H1 (cell line): Measurements from ENCODE around the gene ZFP36L1. TPM values are rescaled to one million over a fixed set of nuclear protein-coding genes. Genes with fewer than 3 reads are reported as not detected.

Experiments
- CTCF ChIA-PET: fragments of 300-600 bp; sonication (Branson Sonifier 250); formaldehyde crosslinking; loops from one replicate; lab custom pipeline; 2021; ENCODE audit not compliant: partially characterized antibody; lab: Charles Lee
- POLR2A ChIA-PET: fragments of 300-600 bp; sonication (Branson Sonifier 250); formaldehyde crosslinking; loops from one replicate; lab custom pipeline; 2021; ENCODE audit warnings: inconsistent platforms; ENCODE audit not compliant: partially characterized antibody; lab: Charles Lee
- DNase-seq, 2 experiments: peaks; one replicate each; pipeline versions ENCODE4 v3.0.0 to v3.0.0-alpha.2; 2010 to 2022; ENCODE audit warnings: low spot score in 2 of 2, low read depth in 1 of 2, mixed read lengths in 1 of 2
- FAIRE-seq: peaks from 2 replicates; lab custom pipeline; 2011; peaks lifted over from hg19 to GRCh38; lab: Jason Lieb, UNC
- H2AFZ ChIP-seq: 2 replicates; pipeline ENCODE4 v1.8.1; 2012; ENCODE audit warnings: low read length, inconsistent platforms
- H2AK5ac ChIP-seq: 2 replicates; pipeline ENCODE4 v1.6.1; 2013; ENCODE audit warnings: low read depth, low read length
- H2BK120ac ChIP-seq: replicated peaks from 2 replicates; pipeline ENCODE3; 2013; ENCODE audit warnings: low read depth, low read length, inconsistent platforms
- H2BK12ac ChIP-seq: 2 replicates; pipeline ENCODE4 v1.6.1; 2013; ENCODE audit warnings: low read depth, low read length
- H2BK15ac ChIP-seq: 2 replicates; pipeline ENCODE4 v1.6.1; 2013; ENCODE audit warnings: low read length
- H2BK20ac ChIP-seq: 2 replicates; pipeline ENCODE4 v1.6.1; 2013; ENCODE audit warnings: low read length
- H2BK5ac ChIP-seq: 2 replicates; pipeline ENCODE4 v1.6.1; 2013; ENCODE audit warnings: low read depth, low read length
- H3K14ac ChIP-seq: 2 replicates; pipeline ENCODE4 v1.6.1; 2013; ENCODE audit warnings: inconsistent platforms; ENCODE audit not compliant: insufficient read length
- H3K18ac ChIP-seq: 2 replicates; pipeline ENCODE4 v1.6.1; 2013; ENCODE audit warnings: low read length; ENCODE audit errors: extremely low read depth
- H3K23ac ChIP-seq: 2 replicates; pipeline ENCODE4 v1.6.1; 2013; ENCODE audit warnings: inconsistent platforms; ENCODE audit not compliant: insufficient read length
- H3K23me2 ChIP-seq: 2 replicates; pipeline ENCODE4 v1.6.1; 2013; ENCODE audit warnings: low read depth, low read length
- H3K27ac ChIP-seq: 2 replicates; pipeline ENCODE4 v1.6.1; 2011; ENCODE audit warnings: low read depth, low read length, inconsistent platforms
- H3K27me3 ChIP-seq, 4 experiments: replicated peaks in 1 of 4; 1 replicate in 1 of 4; 2 replicates in 3 of 4; pipeline versions ENCODE4 v1.6.1 to v1.8.1; 2011 to 2013; ENCODE audit warnings: low read length in 3 of 4, mild to moderate bottlenecking in 3 of 4, inconsistent platforms in 2 of 4, mixed read lengths in 2 of 4, moderate library complexity in 1 of 4; ENCODE audit not compliant: control insufficient read depth in 3 of 4, insufficient read depth in 3 of 4; ENCODE audit errors: extremely low read depth in 1 of 4
- H3K36me3 ChIP-seq, 4 experiments: 2 replicates each; pipeline versions ENCODE4 v1.6.1 to v1.8.1; 2011 to 2013; ENCODE audit warnings: mild to moderate bottlenecking in 4 of 4, low read length in 3 of 4, moderate library complexity in 2 of 4, control low read depth in 1 of 4, inconsistent platforms in 1 of 4; ENCODE audit not compliant: insufficient read depth in 4 of 4, control insufficient read depth in 2 of 4
- H3K4ac ChIP-seq: replicated peaks from 2 replicates; pipeline ENCODE3; 2013; ENCODE audit warnings: low read length, low read depth, mixed read lengths, inconsistent platforms; ENCODE audit not compliant: insufficient read length
- H3K4me1 ChIP-seq, 4 experiments: replicated peaks in 1 of 4; 1 replicate in 1 of 4; 2 replicates in 3 of 4; pipeline versions ENCODE4 v1.6.1 to v1.8.1; 2011 to 2013; ENCODE audit warnings: low read length in 3 of 4, inconsistent platforms in 2 of 4, mixed read lengths in 1 of 4; ENCODE audit not compliant: insufficient read depth in 4 of 4, control insufficient read depth in 3 of 4
- H3K4me2 ChIP-seq, 2 experiments: 2 replicates each; pipeline versions ENCODE4 v1.6.1 to v1.8.1; 2011 to 2013; ENCODE audit warnings: low read depth in 2 of 2, low read length in 2 of 2, control low read depth in 1 of 2, inconsistent platforms in 1 of 2, mild to moderate bottlenecking in 1 of 2; ENCODE audit not compliant: insufficient read depth in 1 of 2
- H3K4me3 ChIP-seq, 4 experiments: fragments of 200-600, 300-600 bp in 1 of 4; sonication (generic), shearing (Covaris generic), sonication (Bioruptor Twin) in 1 of 4; 2 replicates each; pipeline versions ENCODE4 v1.5.1 to v1.8.1; 2011 to 2016; ENCODE audit warnings: low read length in 4 of 4, low read depth in 3 of 4, control low read depth in 2 of 4, inconsistent platforms in 2 of 4, mild to moderate bottlenecking in 2 of 4, mixed read lengths in 1 of 4, moderate library complexity in 1 of 4; ENCODE audit not compliant: insufficient read depth in 2 of 4; ENCODE audit errors: extremely low read depth in 1 of 4
- H3K56ac ChIP-seq: replicated peaks from 2 replicates; pipeline ENCODE3; 2013; ENCODE audit warnings: low read depth, mild to moderate bottlenecking, mixed read lengths, low read length, inconsistent platforms; ENCODE audit not compliant: insufficient read length
- H3K79me1 ChIP-seq: 2 replicates; pipeline ENCODE4 v1.6.1; 2013; ENCODE audit warnings: low read depth, low read length, control low read depth
- H3K79me2 ChIP-seq, 2 experiments: 2 replicates each; pipeline versions ENCODE4 v1.6.1 to v1.8.1; 2012 to 2013; ENCODE audit warnings: low read length in 2 of 2, mild to moderate bottlenecking in 2 of 2, inconsistent platforms in 1 of 2; ENCODE audit not compliant: insufficient read depth in 2 of 2, control insufficient read depth in 1 of 2
- H3K9ac ChIP-seq, 4 experiments: replicated peaks in 1 of 4; 1 replicate in 1 of 4; 2 replicates in 3 of 4; pipeline versions ENCODE4 v1.6.1 to v1.8.1; 2011 to 2013; ENCODE audit warnings: low read depth in 3 of 4, low read length in 3 of 4, control low read depth in 2 of 4, mild to moderate bottlenecking in 2 of 4, moderate library complexity in 2 of 4, inconsistent platforms in 1 of 4; ENCODE audit errors: extremely low read depth in 1 of 4
- H3K9me3 ChIP-seq, 2 experiments: 2 replicates each; pipeline versions ENCODE4 v1.6.1 to v1.8.1; 2012 to 2013; ENCODE audit warnings: mild to moderate bottlenecking in 2 of 2, moderate library complexity in 2 of 2, control low read depth in 1 of 2, inconsistent platforms in 1 of 2, low read depth in 1 of 2, low read length in 1 of 2, mixed read lengths in 1 of 2; ENCODE audit not compliant: insufficient read depth in 2 of 2
- H4K20me1 ChIP-seq, 2 experiments: replicated peaks in 1 of 2; 2 replicates each; pipeline versions ENCODE3 to v1.8.1; 2011 to 2013; ENCODE audit warnings: inconsistent platforms in 2 of 2, low read length in 2 of 2, mild to moderate bottlenecking in 1 of 2; ENCODE audit not compliant: insufficient read depth in 2 of 2, control insufficient read depth in 1 of 2
- H4K5ac ChIP-seq: 2 replicates; pipeline ENCODE4 v1.6.1; 2013; ENCODE audit warnings: low read length, low read depth, mixed read lengths, inconsistent platforms; ENCODE audit not compliant: insufficient read length
- H4K8ac ChIP-seq: 2 replicates; pipeline ENCODE4 v1.8.0; 2013; ENCODE audit warnings: mild to moderate bottlenecking, moderate library complexity, low read length, inconsistent platforms; ENCODE audit not compliant: insufficient read depth; ENCODE audit errors: extremely low read depth
- H4K91ac ChIP-seq: replicated peaks from 2 replicates; pipeline ENCODE3; 2013; ENCODE audit warnings: low read length, mixed read lengths, inconsistent platforms; ENCODE audit not compliant: insufficient read length
- HDAC6 ChIP-seq: IDR thresholded peaks from one replicate; pipeline ENCODE4 v1.7.1; 2012; ENCODE audit warnings: low read depth, mild to moderate bottlenecking, inconsistent platforms, low read length, moderate library complexity
- TAF7 ChIP-seq: optimal IDR thresholded peaks from 2 replicates; pipeline ENCODE3; 2011; ENCODE audit warnings: low read depth, mild to moderate bottlenecking, inconsistent platforms, low read length, moderate library complexity, borderline replicate concordance
- TBP ChIP-seq: IDR thresholded peaks from 2 replicates; pipeline ENCODE4 v1.6.1; 2011; ENCODE audit warnings: low read depth, low read length, improper control_type of control experiment
- WGBS, 2 experiments: shearing (Covaris generic) in 1 of 2; methylation state at CpG; one replicate each; pipeline versions ENCODE4 v1.1.6 to v1.1.7; 2013 to 2015; ENCODE audit warnings: low lambda C conversion rate in 2 of 2, mixed read lengths in 2 of 2, inconsistent platforms in 1 of 2, low coverage in 1 of 2, missing lambda C conversion rate in 1 of 2; ENCODE audit not compliant: insufficient replicate concordance in 2 of 2, insufficient coverage in 1 of 2, insufficient read length in 1 of 2; ENCODE audit errors: extremely low coverage in 1 of 2, missing lambda C conversion rate in 1 of 2; 5-methylcytosine and 5-hydroxymethylcytosine counted together
- polyA plus RNA-seq, 7 experiments: library from polyadenylated mRNA; depleted of rRNA in 3 of 7; stranded (reverse) in 5 of 7; unstranded in 2 of 7; fragments of >200 nt in 5 of 7; fragments of 200-250 nt in 2 of 7; gene quantifications; 1 replicate in 5 of 7; 2 replicates in 1 of 7; 4 replicates in 1 of 7; pipeline versions ENCODE4 v1.2.1 to v1.2.3, GENCODE V29; 2011 to 2013; ENCODE audit warnings: missing spikeins in 2 of 7, mixed read lengths in 2 of 7
- total RNA-seq: library from RNA; stranded (reverse); fragmentation: NEBNext Ultra II Directional; extraction: Animal tissue kit (Norgen Biotek cat#: 25700); gene quantifications from 2 replicates; pipeline ENCODE4 v1.2.1, GENCODE V29; 2021

The ZFP36L1 gene
- total and polyA plus RNA-seq, 2 of the 8 experiments (the other 6 are each of a cell fraction or from before 2014, with no cell fraction given), result 80.4 to 132 TPM

GRCh38 chr14:68816943-68817430 is 24.1 kb upstream of the ZFP36L1 start:
- WGBS, 2 experiments, result 67% methylated on average over 13 of the region's 13 CpGs; no CpG with 5 or more reads in 1 of the 2 experiments
- Histone ChIP-seq H3K23ac (no peak overlapping the region), H2BK20ac (peak overlapping the region; percentile 95; the same call in 1 of the 2 replicates), H2BK15ac (no peak overlapping the region), H3K4me3 (peak overlapping the region in 2 of 4 experiments; percentile 40 to 59; a peak in 3 of 8 replicates), H3K4me1 (peaks cover 6 to 37% (median 28%) of the 10 kb centered on the region in 4 experiments), H3K79me1 (no peaks in the 10 kb centered on the region), H2AFZ (peak overlapping the region; percentile 77; the same call in 1 of the 2 replicates), H2BK12ac (0 out of 2 replicates have a peak overlapping the region, but pooled peaks have one; percentile 84), H3K9ac (no peak overlapping the region; a peak in 1 of 7 replicates), H4K20me1 (no peaks in the 10 kb centered on the region), H3K56ac (no peak overlapping the region), H4K5ac (peak overlapping the region; percentile 57), H3K36me3 (no peaks in the 10 kb centered on the region), H3K23me2 (no peaks in the 10 kb centered on the region; the same call in 1 of the 2 replicates)
- POLR2A ChIA-PET, result interaction anchor here (0.7 to 9.9 kb wide), 11 partner anchors 10 to 737 kb away, joined by 3 to 222 read pairs (median 6); partner anchors contain the start of gene ZFP36L1
- no peak for FAIRE-seq
- TF ChIP-seq TAF7, result no peak
- TF ChIP-seq HDAC6, result no peak
- TF ChIP-seq TBP, result no peak
- TF ChIP-seq, all 59 proteins: peak for 0
- no peak overlapping the region for H3K4ac ChIP-seq
- peak overlapping the region; percentile 48 for H2BK120ac ChIP-seq
- H2AK5ac ChIP-seq, result no peak overlapping the region
- H3K9me3 ChIP-seq, result no peaks in the 10 kb centered on the region
- DNase-seq, result no peak
- peak overlapping the region; percentile 46 for H4K91ac ChIP-seq
- no peak overlapping the region for H4K8ac ChIP-seq
- no peak overlapping the region; the same call in 1 of the 2 replicates for H3K18ac ChIP-seq
- no peak overlapping the region for H3K14ac ChIP-seq
- peak overlapping the region; percentile 89; the same call in 1 of the 2 replicates for H2BK5ac ChIP-seq
- H3K79me2 ChIP-seq, result peaks cover 0 to 7% of the 10 kb centered on the region in 2 experiments; a peak in 1 of 4 replicates
- CTCF ChIA-PET, result interaction anchor here (0.6 to 7.2 kb wide), 43 partner anchors 8 to 1118 kb away, joined by 3 to 76 read pairs (median 4); no protein-coding TSS in a partner anchor
- H3K4me2 ChIP-seq, result peak overlapping the region; percentile 0 to 36; a peak in 2 of 4 replicates
- H3K27me3 ChIP-seq, result peaks cover 0 to 3% (median 2%) of the 10 kb centered on the region in 4 experiments; a peak in 2 of 7 replicates
- no peak overlapping the region for H3K27ac ChIP-seq
